ENCODE results near the gene SOWAHB.

SOWAHB gene, protein sequence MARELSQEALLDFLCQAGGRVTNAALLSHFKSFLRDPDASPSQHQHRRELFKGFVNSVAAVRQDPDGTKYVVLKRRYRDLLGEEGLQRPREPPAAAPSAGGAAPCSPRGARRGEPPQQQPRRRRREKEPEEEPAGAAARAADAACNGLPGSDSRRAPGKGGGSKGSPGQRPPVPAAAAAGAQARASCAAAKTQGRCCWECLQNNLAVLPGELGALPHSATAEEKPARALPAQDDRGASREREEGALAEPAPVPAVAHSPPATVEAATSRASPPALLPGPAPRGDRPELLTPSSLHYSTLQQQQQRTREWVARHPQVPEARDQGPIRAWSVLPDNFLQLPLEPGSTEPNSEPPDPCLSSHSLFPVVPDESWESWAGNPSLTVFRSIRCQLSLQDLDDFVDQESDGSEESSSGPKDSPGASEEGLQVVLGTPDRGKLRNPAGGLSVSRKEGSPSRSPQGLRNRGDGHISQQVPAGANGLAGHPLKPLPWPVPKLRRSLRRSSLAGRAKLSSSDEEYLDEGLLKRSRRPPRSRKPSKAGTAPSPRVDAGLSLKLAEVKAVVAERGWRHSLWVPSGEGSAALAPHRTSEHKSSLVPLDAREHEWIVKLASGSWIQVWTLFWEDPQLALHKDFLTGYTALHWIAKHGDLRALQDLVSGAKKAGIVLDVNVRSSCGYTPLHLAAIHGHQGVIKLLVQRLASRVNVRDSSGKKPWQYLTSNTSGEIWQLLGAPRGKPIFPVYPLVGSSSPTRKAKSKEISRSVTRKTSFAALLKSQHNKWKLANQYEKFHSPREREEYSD

DNA sequence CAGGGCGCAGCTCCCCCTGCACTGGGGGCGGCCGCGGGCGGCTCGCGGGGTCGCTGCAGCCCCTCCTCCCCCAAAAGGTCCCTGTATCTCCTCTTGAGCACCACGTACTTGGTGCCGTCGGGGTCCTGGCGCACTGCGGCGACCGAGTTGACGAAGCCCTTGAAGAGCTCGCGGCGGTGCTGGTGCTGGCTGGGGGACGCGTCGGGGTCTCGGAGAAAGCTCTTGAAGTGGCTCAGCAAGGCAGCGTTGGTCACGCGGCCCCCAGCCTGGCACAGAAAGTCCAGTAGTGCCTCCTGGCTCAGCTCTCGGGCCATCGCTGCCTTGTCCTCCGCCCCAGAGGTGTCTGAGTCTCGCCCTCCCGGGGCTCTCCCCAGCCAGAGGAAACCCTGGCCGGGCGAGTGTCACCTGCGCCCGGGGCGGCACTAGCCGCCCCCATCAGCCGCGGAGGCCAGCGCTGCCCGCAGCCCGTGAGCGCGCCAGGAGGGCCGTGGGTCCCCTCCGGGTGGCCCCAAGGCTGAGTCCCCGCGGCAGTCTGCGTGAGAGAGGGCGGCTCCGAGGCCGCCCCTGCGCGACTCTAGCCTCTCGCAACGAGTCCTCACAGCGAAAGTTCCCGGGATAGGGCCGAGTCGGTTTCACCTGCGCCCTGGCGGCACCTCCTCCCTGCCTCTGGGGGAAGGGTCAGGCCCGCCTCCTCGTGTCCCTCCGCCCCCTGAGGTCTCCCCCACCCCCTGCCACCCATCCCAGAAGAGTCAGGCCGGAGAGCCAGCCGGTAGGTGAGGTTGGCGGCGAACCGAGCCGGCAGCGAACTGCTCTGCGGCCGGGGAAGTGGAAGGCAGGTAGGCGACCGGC lies at the start of gene SOWAHB:
Gene SOWAHB (minus strand): TSS at position 609 of the 849 bp plus-strand sequence. CDS start 295 bp downstream, at position 314.
- no peak for DNase-seq

DNA sequence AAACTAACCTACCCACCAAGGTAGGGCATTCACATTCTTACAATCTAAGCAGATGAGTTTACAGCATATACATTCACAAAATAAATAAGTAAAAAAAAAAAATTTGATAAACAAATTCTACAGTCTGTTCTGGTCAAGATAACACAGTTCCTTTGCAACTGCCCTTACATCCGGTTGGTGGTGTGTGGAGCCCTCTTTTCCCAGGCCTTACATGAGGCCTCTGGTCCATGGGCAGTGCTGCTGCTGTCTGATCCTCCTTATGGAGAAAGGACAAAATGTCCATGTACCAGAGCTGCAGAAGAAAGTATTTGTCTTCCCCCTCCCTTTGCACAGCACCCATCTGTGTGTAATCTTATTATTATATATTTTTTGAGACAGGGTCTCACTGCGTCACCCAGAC lies 49.4 kb upstream of the SOWAHB start:
- no peak for DNase-seq

DNA sequence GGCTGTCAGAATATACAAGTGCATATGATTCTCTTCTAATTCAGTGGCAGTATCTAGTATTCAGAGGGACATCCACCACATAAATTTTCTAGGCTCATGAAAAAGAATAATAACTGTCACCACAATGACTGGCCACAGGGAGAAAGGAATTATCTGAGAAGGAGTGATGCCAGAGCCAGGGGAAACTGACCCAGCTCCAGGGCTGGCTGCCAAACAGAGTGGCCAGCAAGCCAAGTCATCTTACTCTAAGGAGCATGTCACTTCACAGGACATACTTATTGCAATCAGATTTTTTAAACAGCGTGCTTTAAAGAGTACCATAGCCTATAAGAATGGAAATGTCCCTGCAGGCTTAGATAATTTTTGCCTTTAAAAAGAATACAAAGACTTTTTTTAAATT lies 45.8 kb upstream of the SOWAHB start:
- no peak for DNase-seq

DNA sequence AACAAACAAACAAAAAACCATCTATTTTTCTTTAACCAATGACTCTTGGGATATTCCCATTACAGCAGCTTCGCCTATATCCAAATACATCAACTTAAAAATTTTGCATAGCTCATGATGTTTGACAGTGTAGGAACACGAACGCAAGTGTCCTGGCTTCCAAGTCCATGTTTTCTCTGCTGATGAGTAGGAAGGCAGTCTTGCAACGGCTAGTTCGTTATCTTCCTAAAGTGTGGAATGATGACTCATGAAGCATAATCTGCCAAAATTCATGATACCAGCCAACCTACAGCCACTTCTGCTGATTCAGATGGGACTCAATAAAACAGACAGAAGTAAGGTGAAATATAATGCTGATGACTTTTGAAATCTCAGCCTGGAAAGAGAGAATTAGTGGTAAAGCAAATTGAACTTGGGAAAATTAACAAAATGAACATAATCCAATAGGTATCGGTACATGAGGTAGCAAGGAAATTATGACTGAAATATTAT lies 45.2 kb upstream of the SOWAHB start:
- no peak for DNase-seq

DNA sequence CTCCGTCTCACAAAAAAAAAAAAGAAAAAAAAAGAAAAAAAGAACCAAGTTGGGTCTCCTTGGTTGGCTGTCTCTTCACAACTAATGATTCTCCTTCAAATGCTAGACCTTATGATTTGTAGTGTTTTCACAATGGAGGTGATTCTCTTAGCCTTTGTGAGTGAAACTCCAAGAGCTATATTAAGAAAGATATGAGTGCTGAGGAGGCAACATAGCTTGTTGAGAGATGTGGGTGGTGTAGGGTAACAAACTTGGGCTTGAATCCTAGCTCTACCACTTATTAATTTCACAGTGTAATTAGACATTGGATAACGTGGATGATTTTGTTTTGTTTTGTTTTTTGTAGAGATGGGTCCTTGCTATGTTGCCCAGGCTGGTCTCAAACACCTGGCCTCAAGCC lies 41.2 kb upstream of the SOWAHB start:
- DNase-seq = no peak

DNA sequence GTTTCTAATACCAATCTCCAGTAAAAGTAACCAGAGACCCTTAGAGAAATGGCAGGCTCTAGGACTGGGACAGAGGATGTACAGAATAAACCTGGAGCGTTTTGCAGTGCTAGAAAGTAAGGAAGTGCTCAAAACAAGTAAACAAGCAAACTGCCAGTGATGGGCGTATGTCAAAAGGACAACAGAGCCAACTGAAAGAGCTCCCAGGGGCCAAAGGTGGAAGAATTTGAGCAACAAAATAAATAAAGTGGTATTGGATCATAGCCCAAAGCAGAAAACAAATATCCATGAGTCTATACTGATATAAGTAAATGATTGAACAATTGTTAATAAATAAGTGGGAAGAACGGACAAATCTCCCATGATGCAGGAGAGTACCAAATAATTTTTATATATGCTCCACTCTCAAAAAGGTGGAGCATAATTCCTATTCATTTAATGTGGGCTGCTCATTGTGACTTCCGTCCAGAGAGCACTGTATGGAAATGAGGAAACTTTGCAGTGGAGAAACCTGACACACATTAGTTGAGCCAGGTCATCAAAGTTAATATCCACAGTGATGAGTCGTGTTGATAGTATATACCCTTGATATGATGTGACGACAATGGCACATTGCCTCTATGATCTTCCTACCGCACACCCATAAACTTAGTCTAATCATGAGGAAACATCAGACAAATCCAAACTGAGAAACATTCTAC lies 33.8 kb upstream of the SOWAHB start:
- no peak for DNase-seq

DNA sequence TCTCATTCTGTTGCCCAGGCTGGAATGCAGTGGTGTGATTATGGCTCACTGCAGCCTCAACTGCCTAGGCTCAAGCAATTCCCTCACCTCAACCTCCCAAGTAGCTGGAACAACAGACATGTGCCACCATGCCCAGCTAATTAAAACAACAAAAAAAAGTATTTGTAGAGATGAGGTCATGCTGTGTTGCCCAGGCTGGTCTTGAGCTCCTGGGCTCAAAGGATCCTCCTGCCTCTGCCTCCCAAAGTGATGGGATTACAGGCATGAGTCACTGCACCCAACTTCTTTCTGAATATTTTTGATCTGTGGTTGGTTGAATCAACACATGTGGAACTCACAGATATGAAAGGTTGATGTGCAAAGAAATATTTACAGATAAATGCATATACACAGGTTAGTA lies 33.1 kb upstream of the SOWAHB start:
- DNase-seq = no peak

DNA sequence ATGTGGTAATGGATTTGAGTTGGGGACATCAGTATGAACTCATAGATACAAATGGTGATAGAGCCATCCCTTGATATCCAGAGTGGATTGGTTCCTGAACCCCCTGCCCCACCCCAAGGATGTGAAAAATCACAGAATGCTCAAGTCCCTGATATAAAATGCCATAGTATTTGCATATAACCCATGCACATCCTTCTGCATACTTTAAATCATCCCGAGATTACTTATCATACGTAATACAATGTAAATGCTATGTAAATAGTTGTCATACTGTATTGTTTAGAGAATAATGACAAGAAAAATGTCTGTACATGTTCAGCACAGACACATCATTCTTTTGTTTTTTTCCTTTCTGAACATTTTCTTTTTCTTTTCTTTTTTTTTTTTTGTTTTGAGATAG lies 32.7 kb upstream of the SOWAHB start:
- no peak for DNase-seq

DNA sequence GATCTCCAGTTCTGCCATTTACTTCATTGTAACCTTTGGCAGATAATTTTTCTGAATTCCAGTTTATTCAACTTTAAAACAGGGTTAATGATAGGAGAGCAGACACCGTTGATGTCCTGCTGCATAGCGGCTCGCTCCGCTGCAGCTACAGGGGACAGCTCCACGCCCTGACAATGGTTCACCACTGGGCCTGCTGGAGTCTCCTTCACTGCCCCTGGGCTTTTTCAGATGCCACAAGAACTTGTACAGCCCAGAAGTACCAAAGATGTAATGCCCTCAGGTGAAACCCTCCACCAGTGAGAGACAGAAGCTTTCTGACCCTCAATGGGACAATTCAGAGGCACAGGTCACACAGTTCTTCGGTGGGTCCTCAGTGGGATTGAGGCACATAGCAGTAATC lies 28.9 kb upstream of the SOWAHB start:
- DNase-seq = no peak

DNA sequence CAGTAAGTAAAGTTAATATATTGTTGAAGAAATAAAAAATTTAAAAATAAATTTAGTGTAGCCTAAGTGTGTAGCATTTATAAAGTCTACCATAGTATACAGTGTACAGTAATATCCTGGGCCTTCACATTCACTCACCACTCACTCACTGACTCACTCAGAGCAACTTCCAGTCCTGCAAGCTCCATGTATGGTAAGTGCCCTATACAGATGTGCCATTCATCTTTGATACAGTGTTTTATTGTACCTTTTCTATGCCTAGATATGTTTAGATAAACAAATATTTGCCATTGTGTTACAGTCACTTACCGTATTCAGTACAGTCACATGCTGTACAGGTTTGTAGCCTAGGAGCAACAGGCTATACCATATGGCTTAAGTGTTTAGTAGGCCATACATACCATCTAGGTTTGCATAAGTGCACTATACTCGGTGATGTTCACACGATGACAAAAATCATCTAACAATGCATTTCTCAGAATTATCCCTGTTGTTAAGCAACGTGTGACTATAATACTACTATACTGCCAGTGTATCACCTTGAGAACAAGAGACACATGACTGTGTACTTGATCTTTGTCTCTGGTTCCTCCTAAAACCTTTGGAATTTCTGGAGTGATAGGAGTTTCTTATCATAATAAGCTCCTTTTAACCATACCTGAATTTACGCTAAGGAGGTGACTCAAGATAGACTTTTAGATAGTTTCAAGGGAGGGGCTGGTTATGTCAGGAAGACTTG lies 25.8 kb upstream of the SOWAHB start:
- no peak for DNase-seq

DNA sequence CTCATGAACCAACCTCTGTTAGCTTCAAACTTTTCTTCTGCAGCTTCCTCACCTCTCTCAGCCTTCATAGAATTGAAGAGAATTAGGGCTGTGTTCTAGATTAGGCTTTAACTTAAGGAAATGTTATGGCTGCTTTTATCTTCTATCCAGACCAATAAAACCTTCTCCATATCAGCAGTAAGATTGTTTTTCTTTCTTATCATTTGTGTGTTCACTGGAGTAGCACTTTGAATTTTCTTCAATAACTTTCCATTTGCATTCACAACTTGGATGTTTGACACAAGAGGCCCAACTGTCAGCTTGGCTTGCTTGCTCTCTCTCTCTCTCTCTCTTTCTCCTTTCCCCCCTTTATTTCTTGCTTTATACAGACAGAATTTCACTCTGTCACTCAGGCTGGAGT lies 22.8 kb upstream of the SOWAHB start:
- DNase-seq = no peak

DNA sequence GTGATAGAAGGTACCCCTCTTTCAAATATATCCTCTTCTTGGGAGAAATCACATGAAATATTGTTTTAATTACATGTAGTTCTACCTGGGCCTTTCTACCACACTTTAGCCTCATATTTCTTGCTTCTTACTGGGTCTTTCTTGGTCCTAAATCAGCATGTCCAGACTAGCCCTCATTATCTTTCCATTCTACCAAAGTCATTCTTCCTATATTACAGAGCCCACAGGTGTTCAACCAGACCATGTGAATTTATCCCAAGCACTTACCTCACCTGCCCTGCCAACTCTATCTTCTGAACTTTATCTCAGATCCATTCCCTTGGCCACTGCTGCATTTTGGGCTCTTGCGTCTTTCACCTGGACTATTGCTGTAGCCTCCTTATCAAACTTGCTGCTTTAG lies 11.8 kb upstream of the SOWAHB start:
- no peak for DNase-seq

DNA sequence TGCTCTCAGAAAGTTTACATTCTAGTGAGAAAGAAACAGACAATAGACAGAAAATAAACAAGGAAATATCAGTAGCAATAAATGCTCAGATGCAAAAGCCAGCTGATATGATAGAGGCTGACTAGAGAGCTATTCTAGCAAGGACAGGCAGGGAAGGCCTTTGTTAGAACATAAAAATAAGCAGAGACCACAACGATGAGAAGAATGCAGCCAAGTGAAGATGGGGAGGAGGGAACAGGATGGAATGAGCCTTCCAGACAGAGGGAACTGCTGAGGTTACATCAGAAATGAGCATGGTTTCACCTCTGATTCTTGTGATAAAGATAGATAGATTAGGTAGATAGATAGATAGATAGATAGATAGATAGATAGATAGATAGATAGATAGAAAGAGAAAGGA lies 7.6 kb upstream of the SOWAHB start:
- no peak for DNase-seq

DNA sequence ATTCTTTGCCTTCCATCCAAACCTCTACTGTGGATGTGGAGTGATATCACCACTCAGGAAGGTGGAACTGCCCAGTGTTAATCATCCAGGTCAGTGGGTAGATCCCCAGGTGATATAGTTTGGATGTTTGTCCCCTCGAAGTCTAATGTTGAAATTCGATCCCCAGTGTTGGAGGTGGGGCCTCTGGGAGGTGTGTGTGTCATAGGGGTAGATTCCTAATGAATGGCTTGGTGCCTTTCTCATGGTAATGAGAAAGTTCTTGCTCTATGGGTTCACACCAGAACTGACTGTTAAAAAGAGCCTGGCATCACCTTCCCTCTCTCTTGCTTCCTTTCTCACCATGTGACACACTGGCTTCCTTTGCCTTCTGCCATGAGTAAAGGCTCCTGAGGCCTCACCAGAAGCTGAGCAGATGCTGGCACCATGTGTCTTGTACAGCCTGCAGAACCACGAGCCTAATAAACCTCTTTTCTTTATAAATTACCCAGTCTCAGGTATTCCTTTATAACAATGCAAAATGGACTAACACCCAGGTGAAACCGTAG lies 6.8 kb upstream of the SOWAHB start:
- no peak for DNase-seq

DNA sequence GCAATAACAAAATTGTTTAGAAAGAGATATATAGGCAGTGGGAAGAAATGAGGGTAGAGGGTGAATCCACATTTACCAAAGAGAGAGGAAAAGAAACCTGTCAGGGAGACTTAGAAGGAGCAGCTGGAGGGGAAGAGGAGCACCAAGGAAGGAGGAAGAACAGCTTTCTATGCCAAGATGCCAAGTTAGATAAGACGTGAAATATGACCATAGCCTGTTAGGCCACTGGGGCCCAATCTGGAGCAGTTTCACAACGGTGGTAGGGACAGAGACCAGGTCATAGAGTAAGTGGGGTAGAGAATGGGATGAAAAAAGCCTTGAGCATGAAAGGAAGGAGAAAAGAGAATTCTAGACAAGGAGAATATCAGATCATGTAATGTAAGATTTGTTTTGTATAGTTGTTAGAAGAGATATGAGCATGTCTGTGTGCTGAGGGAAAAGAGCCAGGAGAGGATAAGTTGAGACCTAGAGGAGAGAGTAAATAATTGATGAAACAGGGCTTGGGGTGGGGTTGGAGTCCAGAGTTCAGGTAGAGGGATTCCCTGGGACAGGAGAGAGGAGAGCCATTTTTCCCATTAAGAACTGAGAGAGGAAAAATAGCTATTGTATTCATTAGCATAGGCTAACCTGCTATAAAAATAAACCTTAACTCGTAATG lies 4.4 kb upstream of the SOWAHB start:
- DNase-seq = no peak

DNA sequence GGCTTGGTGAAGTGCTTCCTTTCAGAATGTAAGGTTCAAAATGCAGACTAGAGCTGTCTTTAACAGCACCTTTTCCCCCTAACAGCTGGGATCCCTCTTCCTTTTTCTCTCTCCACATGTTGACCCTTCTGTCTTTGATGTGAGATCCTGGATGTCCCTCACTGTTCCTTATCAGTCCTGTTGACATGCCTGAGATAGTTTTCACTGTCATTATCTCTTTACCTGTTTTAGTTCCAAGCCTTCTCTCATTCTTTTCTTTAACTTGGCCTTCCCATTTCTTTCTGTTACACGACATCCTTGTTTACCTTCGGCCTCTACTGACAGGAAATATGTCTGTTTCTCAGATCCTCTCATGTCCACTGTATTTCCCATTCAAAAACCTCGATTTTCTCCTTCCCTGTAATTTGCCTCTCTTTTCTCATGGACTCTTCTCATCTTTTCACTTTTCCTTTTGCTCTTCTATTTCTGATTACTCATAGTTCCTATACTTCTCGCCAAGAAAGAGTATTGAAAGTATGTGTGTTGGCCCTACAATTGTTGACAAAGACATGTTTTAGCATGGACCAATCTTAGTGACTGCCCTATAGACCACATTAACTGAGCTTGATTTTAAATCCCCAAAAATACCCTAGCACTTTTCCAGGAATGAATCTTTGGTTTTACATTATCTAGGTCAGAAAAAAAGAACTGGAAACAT lies 1.2 kb upstream of the SOWAHB start:
- no peak for DNase-seq

DNA sequence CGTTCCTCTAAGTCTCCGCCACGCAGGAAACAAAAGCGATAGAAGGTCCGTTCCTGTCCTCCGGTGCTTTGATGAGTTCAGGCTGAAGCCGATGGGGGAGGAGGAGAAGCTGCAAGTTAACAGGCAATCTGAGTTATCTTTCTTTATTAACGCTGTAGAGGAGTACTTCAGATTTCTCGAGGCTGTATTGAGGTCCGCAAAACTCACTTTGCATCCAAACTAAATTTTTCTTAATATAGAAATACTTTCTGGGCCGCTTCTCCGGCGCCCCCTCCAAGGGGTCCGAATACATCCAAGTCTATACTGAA lies 395 bp upstream of the SOWAHB start:
- DNase-seq = no peak

DNA sequence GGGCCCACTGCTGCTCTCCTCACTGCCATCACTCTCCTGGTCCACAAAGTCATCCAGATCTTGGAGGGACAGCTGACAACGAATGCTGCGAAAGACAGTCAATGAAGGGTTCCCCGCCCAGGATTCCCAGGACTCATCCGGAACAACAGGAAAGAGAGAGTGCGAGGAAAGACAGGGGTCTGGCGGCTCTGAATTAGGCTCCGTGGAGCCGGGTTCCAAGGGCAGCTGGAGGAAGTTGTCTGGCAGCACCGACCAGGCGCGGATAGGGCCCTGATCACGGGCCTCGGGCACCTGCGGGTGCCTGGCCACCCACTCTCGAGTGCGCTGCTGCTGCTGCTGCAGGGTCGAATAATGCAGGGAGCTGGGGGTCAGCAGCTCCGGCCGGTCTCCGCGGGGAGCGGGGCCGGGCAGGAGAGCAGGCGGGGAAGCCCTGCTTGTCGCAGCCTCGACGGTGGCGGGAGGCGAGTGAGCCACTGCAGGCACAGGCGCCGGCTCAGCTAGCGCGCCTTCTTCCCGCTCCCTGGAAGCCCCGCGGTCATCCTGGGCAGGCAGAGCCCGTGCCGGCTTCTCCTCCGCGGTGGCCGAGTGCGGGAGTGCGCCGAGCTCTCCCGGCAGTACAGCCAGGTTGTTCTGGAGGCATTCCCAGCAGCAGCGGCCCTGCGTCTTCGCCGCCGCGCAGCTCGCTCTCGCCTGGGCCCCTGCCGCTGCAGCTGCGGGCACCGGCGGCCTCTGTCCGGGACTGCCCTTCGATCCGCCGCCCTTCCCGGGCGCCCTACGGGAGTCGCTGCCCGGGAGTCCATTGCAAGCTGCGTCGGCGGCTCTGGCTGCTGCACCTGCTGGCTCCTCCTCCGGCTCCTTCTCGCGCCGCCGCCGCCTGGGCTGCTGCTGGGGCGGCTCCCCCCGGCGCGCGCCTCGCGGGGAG lies 1.1 kb downstream of the SOWAHB start:
- DNase-seq = no peak

DNA sequence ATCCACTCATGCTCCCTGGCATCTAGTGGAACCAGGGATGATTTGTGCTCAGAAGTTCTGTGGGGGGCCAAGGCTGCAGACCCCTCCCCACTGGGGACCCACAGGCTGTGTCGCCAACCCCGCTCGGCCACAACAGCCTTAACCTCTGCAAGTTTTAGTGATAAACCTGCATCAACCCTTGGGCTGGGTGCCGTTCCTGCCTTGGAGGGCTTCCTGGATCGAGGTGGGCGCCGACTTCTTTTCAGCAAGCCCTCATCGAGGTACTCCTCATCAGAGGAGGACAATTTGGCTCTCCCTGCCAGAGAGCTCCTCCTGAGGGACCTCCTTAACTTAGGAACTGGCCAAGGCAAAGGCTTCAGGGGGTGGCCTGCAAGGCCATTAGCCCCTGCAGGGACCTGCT lies 1.9 kb downstream of the SOWAHB start:
- DNase-seq = no peak
